ENCODE data around the gene OXCT1.

Gene OXCT1

GRCh38 chr5:41686767-41687166, 183.5 kb downstream of the OXCT1 start:
- H3K4me3 ChIP-seq (ENCODE audit: low read depth, low read length): no peak overlapping the region
- no peaks in the 10 kb centered on the region for H3K4me1 ChIP-seq (ENCODE audit: control insufficient read depth, insufficient read depth, low read length)
- H3K9ac ChIP-seq (ENCODE audit: low read depth, low read length): no peak overlapping the region
- H3K27me3 ChIP-seq (ENCODE audit: control insufficient read depth, insufficient read depth, low read length): no peaks in the 10 kb centered on the region
- H3K9me3 ChIP-seq (ENCODE audit: control insufficient read depth, insufficient read depth, low read length): no peaks in the 10 kb centered on the region
- no peaks in the 10 kb centered on the region for H3K36me3 ChIP-seq (ENCODE audit: control insufficient read depth, insufficient read depth, low read length)

GRCh38 chr5:41686191-41686590, 184.0 kb downstream of the OXCT1 start:
- H3K9ac ChIP-seq (ENCODE audit: low read depth, low read length): no peak overlapping the region
- no peaks in the 10 kb centered on the region for H3K9me3 ChIP-seq (ENCODE audit: control insufficient read depth, insufficient read depth, low read length)
- H3K36me3 ChIP-seq (ENCODE audit: control insufficient read depth, insufficient read depth, low read length): no peaks in the 10 kb centered on the region
- H3K4me1 ChIP-seq (ENCODE audit: control insufficient read depth, insufficient read depth, low read length): no peaks in the 10 kb centered on the region
- no peak overlapping the region for H3K4me3 ChIP-seq (ENCODE audit: low read depth, low read length)
- H3K27me3 ChIP-seq (ENCODE audit: control insufficient read depth, insufficient read depth, low read length): no peaks in the 10 kb centered on the region

- H3K9ac ChIP-seq (ENCODE audit: low read depth, low read length): no peak overlapping the region
- H3K4me1 ChIP-seq (ENCODE audit: control insufficient read depth, insufficient read depth, low read length): no peaks in the 10 kb centered on the region
Measured at GRCh38 chr5:41683181-41683580, 187.0 kb downstream of the OXCT1 start.

GRCh38 chr5:41682641-41683040, 187.6 kb downstream of the OXCT1 start:
- no peaks in the 10 kb centered on the region for H3K36me3 ChIP-seq (ENCODE audit: control insufficient read depth, insufficient read depth, low read length)

More at GRCh38 chr5:41683181-41683580, 187.0 kb downstream of the OXCT1 start:
- Histone ChIP-seq H3K9me3 (ENCODE audit: control insufficient read depth, insufficient read depth, low read length) (no peaks in the 10 kb centered on the region), H3K4me3 (ENCODE audit: low read depth, low read length) (no peak overlapping the region), H3K36me3 (ENCODE audit: control insufficient read depth, insufficient read depth, low read length) (no peaks in the 10 kb centered on the region), H3K27me3 (ENCODE audit: control insufficient read depth, insufficient read depth, low read length) (no peaks in the 10 kb centered on the region)

DNA sequence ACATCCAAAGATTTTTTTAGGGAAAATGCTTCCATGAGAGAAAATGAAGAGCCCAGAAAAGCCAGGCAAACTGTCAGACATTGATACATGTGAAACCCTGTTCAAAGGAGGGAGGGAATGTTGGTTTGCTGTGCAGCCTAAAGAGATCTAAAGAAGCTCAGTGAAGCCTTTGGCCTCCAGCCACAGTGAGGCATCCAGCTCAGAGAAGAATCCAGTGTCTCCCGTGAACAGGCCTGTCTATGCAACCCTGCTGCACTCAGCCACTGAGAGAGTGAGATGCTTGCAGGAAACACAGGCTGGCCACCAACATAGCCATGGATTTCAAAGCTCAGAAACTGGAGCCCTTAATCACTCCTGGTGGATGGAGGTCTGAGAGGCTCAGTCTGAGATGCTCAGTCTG, 188.4 kb downstream of the OXCT1 start:
- no peak overlapping the region for H3K9ac ChIP-seq (ENCODE audit: low read depth, low read length)
- no peak overlapping the region for H3K4me3 ChIP-seq (ENCODE audit: low read depth, low read length)
- no peaks in the 10 kb centered on the region for H3K4me1 ChIP-seq (ENCODE audit: control insufficient read depth, insufficient read depth, low read length)
- H3K36me3 ChIP-seq (ENCODE audit: control insufficient read depth, insufficient read depth, low read length): no peaks in the 10 kb centered on the region
- H3K9me3 ChIP-seq (ENCODE audit: control insufficient read depth, insufficient read depth, low read length): no peaks in the 10 kb centered on the region
- H3K27me3 ChIP-seq (ENCODE audit: control insufficient read depth, insufficient read depth, low read length): no peaks in the 10 kb centered on the region

More at GRCh38 chr5:41682641-41683040, 187.6 kb downstream of the OXCT1 start:
- Histone ChIP-seq H3K9ac (ENCODE audit: low read depth, low read length) (no peak overlapping the region), H3K4me1 (ENCODE audit: control insufficient read depth, insufficient read depth, low read length) (no peaks in the 10 kb centered on the region), H3K27me3 (ENCODE audit: control insufficient read depth, insufficient read depth, low read length) (no peaks in the 10 kb centered on the region), H3K9me3 (ENCODE audit: control insufficient read depth, insufficient read depth, low read length) (no peaks in the 10 kb centered on the region), H3K4me3 (ENCODE audit: low read depth, low read length) (no peak overlapping the region)
